HUES6 (cell line): ENCODE data around the gene LZTS2.

Experiments
- H3K27ac ChIP-seq: 2 replicates; pipeline ENCODE4 v1.7.0; 2013; ENCODE audit warnings: low read depth, mild to moderate bottlenecking, low read length, inconsistent platforms
- H3K27me3 ChIP-seq: 2 replicates; pipeline ENCODE4 v1.6.1; 2013; ENCODE audit warnings: low read length; ENCODE audit not compliant: control insufficient read depth, insufficient read depth
- H3K36me3 ChIP-seq: 2 replicates; pipeline ENCODE4 v1.6.1; 2013; ENCODE audit warnings: low read length; ENCODE audit not compliant: control insufficient read depth, insufficient read depth
- H3K4me1 ChIP-seq: 2 replicates; pipeline ENCODE4 v1.6.1; 2013; ENCODE audit warnings: low read length; ENCODE audit not compliant: control insufficient read depth, insufficient read depth
- H3K4me3 ChIP-seq: 2 replicates; pipeline ENCODE4 v1.5.1; 2013; ENCODE audit warnings: low read depth, low read length
- H3K9ac ChIP-seq: one replicate; pipeline ENCODE4 v1.6.1; 2013; ENCODE audit warnings: mild to moderate bottlenecking, low read length
- H3K9me3 ChIP-seq: 2 replicates; pipeline ENCODE4 v1.6.1; 2013; ENCODE audit warnings: low read depth, low read length; ENCODE audit not compliant: control insufficient read depth, insufficient read depth

LZTS2 gene

DNA sequence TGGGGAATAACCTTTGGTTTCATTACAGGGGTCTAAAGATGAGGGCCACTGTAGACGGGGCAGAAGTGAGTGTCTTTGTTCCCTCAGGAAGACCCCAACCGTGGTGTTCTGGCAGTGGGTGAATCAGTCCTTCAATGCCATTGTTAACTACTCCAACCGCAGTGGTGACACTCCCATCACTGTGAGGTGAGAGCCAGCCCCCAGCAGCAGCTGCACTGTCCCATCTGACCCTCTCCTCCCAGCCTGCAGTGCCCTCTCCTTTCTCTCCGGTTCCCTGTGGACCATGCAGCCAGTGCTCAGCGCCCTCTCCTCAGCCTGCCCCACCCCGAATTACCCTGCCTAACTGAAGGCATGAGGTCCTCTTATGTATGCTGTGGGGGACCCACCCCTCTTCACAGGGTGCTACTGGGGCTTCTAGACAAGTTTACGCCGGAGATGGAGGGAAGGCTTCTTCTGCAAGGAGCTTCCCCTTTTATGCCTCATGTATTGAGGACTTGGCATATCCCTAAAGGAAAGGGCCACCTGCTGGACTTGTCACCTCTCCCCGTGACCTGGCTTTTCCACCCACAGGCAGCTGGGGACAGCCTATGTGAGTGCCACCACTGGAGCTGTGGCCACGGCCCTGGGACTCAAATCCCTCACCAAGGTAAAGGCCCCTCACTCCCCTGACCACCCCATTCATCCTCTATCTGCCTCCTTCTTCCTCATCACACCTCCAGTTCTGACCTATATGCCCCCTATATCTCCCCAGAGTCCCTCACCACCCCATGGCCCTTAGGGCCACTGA is 36.5 kb downstream of the LZTS2 start:
- no peak overlapping the region for H3K4me3 ChIP-seq
- no peaks in the 10 kb centered on the region for H3K9me3 ChIP-seq
- peaks cover 20% of the 10 kb centered on the region for H3K4me1 ChIP-seq
- H3K9ac ChIP-seq = no peak overlapping the region
- no peak overlapping the region for H3K27ac ChIP-seq
- peaks cover 56% of the 10 kb centered on the region for H3K27me3 ChIP-seq
- H3K36me3 ChIP-seq = no peaks in the 10 kb centered on the region

GRCh38 chr10:101036726-101037125 is 37.1 kb downstream of the LZTS2 start:
- H3K27me3 ChIP-seq = peaks cover 50% of the 10 kb centered on the region
- no peak overlapping the region for H3K9ac ChIP-seq
- H3K27ac ChIP-seq = no peak overlapping the region
- H3K36me3 ChIP-seq = no peaks in the 10 kb centered on the region
- H3K4me1 ChIP-seq = peaks cover 15% of the 10 kb centered on the region
- H3K4me3 ChIP-seq = no peak overlapping the region
- H3K9me3 ChIP-seq = no peaks in the 10 kb centered on the region

DNA sequence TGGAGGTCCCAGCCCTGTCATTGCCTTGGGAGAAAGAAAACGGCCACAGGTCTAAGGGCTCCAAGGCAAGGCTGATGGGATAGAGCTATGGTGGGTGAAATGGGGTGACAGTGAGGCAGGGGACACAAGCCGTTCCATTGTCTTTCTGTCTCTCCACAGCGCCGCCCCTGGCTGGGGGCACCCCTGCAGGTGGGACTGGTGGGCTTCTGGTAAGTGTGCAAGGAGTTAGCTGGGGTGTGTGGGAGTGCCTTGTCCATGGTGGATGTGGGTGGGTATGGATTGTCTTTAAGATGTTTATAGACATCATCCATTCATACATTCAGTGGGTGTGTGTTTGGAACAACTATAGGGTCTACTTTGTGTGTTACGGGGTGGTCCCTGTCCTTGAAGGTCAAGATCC is 38.9 kb downstream of the LZTS2 start:
- no peak overlapping the region for H3K4me3 ChIP-seq
- peaks cover 35% of the 10 kb centered on the region for H3K27me3 ChIP-seq
- H3K4me1 ChIP-seq = peaks cover 13% of the 10 kb centered on the region
- H3K9ac ChIP-seq = no peak overlapping the region
- no peaks in the 10 kb centered on the region for H3K9me3 ChIP-seq
- H3K36me3 ChIP-seq = no peaks in the 10 kb centered on the region
- H3K27ac ChIP-seq = no peak overlapping the region

- Histone ChIP-seq H3K9ac (no peak overlapping the region), H3K27me3 (peaks cover 38% of the 10 kb centered on the region), H3K27ac (no peak overlapping the region), H3K36me3 (no peaks in the 10 kb centered on the region), H3K9me3 (no peaks in the 10 kb centered on the region), H3K4me1 (peaks cover 16% of the 10 kb centered on the region), H3K4me3 (no peak overlapping the region)
Measured at GRCh38 chr10:101040061-101040460, 40.5 kb downstream of the LZTS2 start.

DNA sequence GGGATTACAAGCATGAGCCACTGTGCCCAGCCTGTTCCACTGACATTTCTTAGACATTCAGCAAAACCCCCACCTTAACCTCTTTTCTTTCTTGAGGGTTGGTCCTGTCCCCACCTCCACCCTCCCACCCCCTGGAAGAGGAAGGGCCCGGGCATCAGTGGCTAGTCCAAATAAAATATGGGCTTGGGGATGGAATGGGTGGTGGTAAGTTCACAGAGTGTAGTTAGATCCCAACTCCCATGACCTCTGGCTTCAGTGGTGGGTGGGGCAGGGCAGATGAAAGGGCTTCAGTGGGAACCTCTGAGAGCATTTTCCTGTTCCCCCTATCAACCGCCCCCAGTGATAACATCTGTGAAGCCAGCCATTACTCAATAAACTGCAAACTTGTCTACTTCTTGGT is 41.2 kb downstream of the LZTS2 start:
- no peak overlapping the region for H3K4me3 ChIP-seq
- H3K27ac ChIP-seq = no peak overlapping the region
- H3K27me3 ChIP-seq = peaks cover 38% of the 10 kb centered on the region
- H3K4me1 ChIP-seq = peaks cover 16% of the 10 kb centered on the region
- no peaks in the 10 kb centered on the region for H3K36me3 ChIP-seq
- H3K9me3 ChIP-seq = no peaks in the 10 kb centered on the region
- H3K9ac ChIP-seq = no peak overlapping the region

GRCh38 chr10:101041252-101041761 is 41.7 kb downstream of the LZTS2 start:
- no peak overlapping the region for H3K9ac ChIP-seq
- no peaks in the 10 kb centered on the region for H3K9me3 ChIP-seq
- H3K4me1 ChIP-seq = peaks cover 16% of the 10 kb centered on the region
- H3K36me3 ChIP-seq = no peaks in the 10 kb centered on the region
- H3K4me3 ChIP-seq = no peak overlapping the region
- no peak overlapping the region for H3K27ac ChIP-seq
- peaks cover 39% of the 10 kb centered on the region for H3K27me3 ChIP-seq

DNA sequence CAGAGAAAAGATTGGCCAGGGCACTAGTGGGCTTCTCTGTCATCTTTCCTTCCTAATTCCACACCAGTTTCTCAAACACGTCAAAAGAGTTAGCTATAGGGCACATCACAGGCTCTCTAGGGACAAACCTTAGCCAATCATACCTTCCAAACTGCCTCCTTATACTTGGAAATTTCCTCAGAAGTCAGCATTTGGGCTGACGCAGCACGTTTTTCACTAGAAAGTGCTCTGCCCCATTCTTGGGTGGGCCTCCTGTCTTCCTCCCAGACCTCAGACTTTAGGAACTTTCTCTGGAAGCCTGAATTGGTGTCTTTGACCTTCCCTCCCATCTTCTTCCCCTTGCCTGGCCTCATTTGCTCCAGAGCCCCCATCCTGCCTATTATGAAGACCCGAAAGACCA is 42.5 kb downstream of the LZTS2 start:
- H3K4me3 ChIP-seq = peak overlapping the region; percentile 66
- H3K9me3 ChIP-seq = no peaks in the 10 kb centered on the region
- H3K4me1 ChIP-seq = peaks cover 24% of the 10 kb centered on the region
- H3K27ac ChIP-seq = no peak overlapping the region
- H3K9ac ChIP-seq = no peak overlapping the region
- H3K27me3 ChIP-seq = peaks cover 41% of the 10 kb centered on the region
- H3K36me3 ChIP-seq = no peaks in the 10 kb centered on the region

DNA sequence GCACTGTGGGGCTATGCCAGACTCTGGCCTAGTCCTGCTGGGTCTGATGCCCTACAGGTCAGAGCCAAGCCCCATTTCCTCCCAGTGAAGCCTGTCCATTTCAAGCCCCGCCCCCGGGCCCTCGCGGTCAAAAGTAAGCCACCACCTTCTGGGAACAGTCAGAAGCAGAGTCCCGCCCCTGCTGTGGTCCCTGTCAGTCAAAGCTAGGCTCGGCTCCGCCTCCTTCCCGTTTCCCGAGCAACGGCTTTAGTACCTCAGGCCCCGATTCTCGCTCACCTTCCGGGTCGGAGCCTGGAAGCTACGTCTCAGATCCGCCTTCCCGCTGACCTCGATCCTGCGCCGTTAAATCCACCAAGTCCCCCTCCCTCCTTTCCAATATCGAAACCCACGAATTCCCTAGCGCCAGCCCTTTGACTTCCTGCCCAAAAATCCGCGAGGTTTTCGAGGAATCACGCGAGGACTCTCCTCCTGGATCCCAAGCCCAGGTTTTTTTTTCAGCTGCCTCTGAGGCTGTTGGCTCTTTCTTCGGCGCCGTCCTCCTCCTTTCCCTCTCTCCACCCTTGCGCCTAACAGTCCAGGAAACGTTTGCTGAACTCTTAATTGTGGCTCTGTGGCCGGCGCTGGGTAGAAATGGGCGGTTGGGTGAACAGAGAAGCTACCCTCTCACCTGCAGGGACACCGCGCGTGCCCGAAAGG is 43.2 kb downstream of the LZTS2 start:
- H3K27ac ChIP-seq = no peak overlapping the region; the same call in 1 of the 2 replicates
- peaks cover 48% of the 10 kb centered on the region for H3K27me3 ChIP-seq
- peak overlapping the region; percentile 66 for H3K4me3 ChIP-seq
- peaks cover 30% of the 10 kb centered on the region for H3K4me1 ChIP-seq
- no peaks in the 10 kb centered on the region for H3K9me3 ChIP-seq
- H3K9ac ChIP-seq = peak overlapping the region; percentile 73
- H3K36me3 ChIP-seq = no peaks in the 10 kb centered on the region

GRCh38 chr10:101043363-101043707 is 43.7 kb downstream of the LZTS2 start:
- Histone ChIP-seq H3K9ac (peak overlapping the region; percentile 73), H3K36me3 (no peaks in the 10 kb centered on the region), H3K27ac (no peak overlapping the region; the same call in 1 of the 2 replicates), H3K4me1 (peaks cover 32% of the 10 kb centered on the region), H3K27me3 (peaks cover 53% of the 10 kb centered on the region), H3K4me3 (peak overlapping the region; percentile 66), H3K9me3 (no peaks in the 10 kb centered on the region)

DNA sequence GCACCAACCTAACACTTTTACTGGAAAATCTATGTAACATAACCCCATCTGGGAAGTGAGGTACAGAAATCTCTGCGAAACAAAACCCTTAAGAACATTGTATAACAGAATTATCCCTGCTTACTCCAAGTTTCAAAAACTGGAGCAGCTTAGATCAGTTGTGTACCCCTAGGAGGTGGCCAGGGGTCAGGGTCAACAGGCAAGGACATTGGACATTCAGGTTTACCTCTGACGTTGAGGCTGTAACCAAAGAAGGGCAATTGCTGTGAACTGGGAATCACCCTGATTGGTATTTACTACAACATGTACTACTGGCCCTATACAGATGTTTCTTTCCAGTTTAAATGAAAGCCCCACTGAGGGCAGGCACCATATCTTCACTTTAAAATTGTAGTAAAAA is 44.5 kb downstream of the LZTS2 start:
- Histone ChIP-seq H3K4me3 (no peak overlapping the region), H3K9ac (no peak overlapping the region), H3K4me1 (peaks cover 40% of the 10 kb centered on the region), H3K9me3 (no peaks in the 10 kb centered on the region), H3K36me3 (no peaks in the 10 kb centered on the region), H3K27me3 (peaks cover 61% of the 10 kb centered on the region), H3K27ac (no peak overlapping the region)
